Liver (tissue), 9 donors: ENCODE measurements around the gene RADIL. TPM values are rescaled to one million over a fixed set of nuclear protein-coding genes. Genes with fewer than 3 reads are reported as not detected.

ENCODE experiments used
- DNase-seq: peaks from one replicate; pipeline ENCODE4 v3.0.0-alpha.2; 2017; ENCODE audit warnings: low spot score
- H3K27ac ChIP-seq, 2 donors: one replicate each; pipeline ENCODE4 v1.7.0; 2013; ENCODE audit warnings: inconsistent platforms in 2 of 2, low read length in 2 of 2, control low read depth in 1 of 2, low read depth in 1 of 2, mild to moderate bottlenecking in 1 of 2
- H3K27me3 ChIP-seq, 4 donors: one replicate each; pipeline versions ENCODE4 v1.6.1 to v1.7.0; 2013; ENCODE audit warnings: low read length in 3 of 4, inconsistent platforms in 1 of 4, mild to moderate bottlenecking in 1 of 4, moderate library complexity in 1 of 4; ENCODE audit not compliant: control insufficient read depth in 4 of 4, insufficient read depth in 4 of 4
- H3K36me3 ChIP-seq, 4 donors: one replicate each; pipeline versions ENCODE4 v1.6.1 to v1.7.0; 2013; ENCODE audit warnings: low read length in 3 of 4, mild to moderate bottlenecking in 3 of 4, low read depth in 1 of 4, moderate library complexity in 1 of 4; ENCODE audit not compliant: control insufficient read depth in 4 of 4, insufficient read depth in 3 of 4
- H3K4me1 ChIP-seq, 4 donors: one replicate each; pipeline versions ENCODE4 v1.6.1 to v1.7.0; 2013; ENCODE audit warnings: low read length in 3 of 4, mild to moderate bottlenecking in 3 of 4, moderate library complexity in 1 of 4; ENCODE audit not compliant: control insufficient read depth in 4 of 4, insufficient read depth in 4 of 4
- H3K4me3 ChIP-seq, 3 donors: one replicate each; pipeline versions ENCODE4 v1.6.1 to v1.7.0; 2013; ENCODE audit warnings: low read length in 3 of 3, control low read depth in 1 of 3, low read depth in 1 of 3, mild to moderate bottlenecking in 1 of 3
- H3K9ac ChIP-seq, 2 donors: one replicate each; pipeline ENCODE4 v1.7.0; 2013; ENCODE audit warnings: low read length in 2 of 2, mild to moderate bottlenecking in 2 of 2, moderate library complexity in 2 of 2, control low read depth in 1 of 2, low read depth in 1 of 2
- H3K9me3 ChIP-seq, 4 donors: one replicate each; pipeline versions ENCODE4 v1.6.1 to v1.7.0; 2013; ENCODE audit warnings: low read length in 3 of 4; ENCODE audit not compliant: control insufficient read depth in 4 of 4
- ATF3 ChIP-seq: IDR thresholded peaks from 2 replicates; pipeline ENCODE4 v1.6.1; 2016; ENCODE audit warnings: antibody characterized with exemption
- EGR1 ChIP-seq, 2 donors: IDR thresholded peaks; 2 replicates each; pipeline ENCODE4 v1.6.1; 2016 to 2018; ENCODE audit warnings: antibody characterized with exemption in 2 of 2, low read depth in 2 of 2
- FOXA1 ChIP-seq: IDR thresholded peaks from 2 replicates; pipeline ENCODE4 v1.6.1; 2016; ENCODE audit warnings: antibody characterized with exemption
- FOXA2 ChIP-seq: IDR thresholded peaks from 2 replicates; pipeline ENCODE4 v1.6.1; 2016; ENCODE audit warnings: antibody characterized with exemption
- HNF4A ChIP-seq, 2 donors: conservative IDR thresholded peaks; 2 replicates each; pipeline ENCODE4 v1.6.1; 2016; ENCODE audit warnings: antibody characterized with exemption in 2 of 2, mild to moderate bottlenecking in 2 of 2
- HNF4G ChIP-seq: IDR thresholded peaks from 2 replicates; pipeline ENCODE4 v1.6.1; 2016; ENCODE audit warnings: antibody characterized with exemption
- JUND ChIP-seq, 2 donors: IDR thresholded peaks; 2 replicates each; pipeline ENCODE4 v1.6.1; 2016; ENCODE audit warnings: antibody characterized with exemption in 2 of 2
- MAX ChIP-seq: IDR thresholded peaks from 2 replicates; pipeline ENCODE4 v1.6.1; 2016; ENCODE audit warnings: antibody characterized with exemption
- REST ChIP-seq: IDR thresholded peaks from 2 replicates; pipeline ENCODE4 v1.6.1; 2016; ENCODE audit warnings: antibody characterized with exemption, mild to moderate bottlenecking
- RXRA ChIP-seq, 2 donors: IDR thresholded peaks; 2 replicates each; pipeline ENCODE4 v1.6.1; 2017 to 2018; ENCODE audit warnings: antibody characterized with exemption in 2 of 2, mild to moderate bottlenecking in 1 of 2
- SP1 ChIP-seq: IDR thresholded peaks from 2 replicates; pipeline ENCODE4 v1.6.1; 2018; ENCODE audit warnings: antibody characterized with exemption, mild to moderate bottlenecking
- TAF1 ChIP-seq: conservative IDR thresholded peaks from 2 replicates; pipeline ENCODE4 v1.6.1; 2016; ENCODE audit warnings: antibody characterized with exemption, mild to moderate bottlenecking
- YY1 ChIP-seq: IDR thresholded peaks from 2 replicates; pipeline ENCODE4 v1.6.1; 2016; ENCODE audit warnings: antibody characterized with exemption, mild to moderate bottlenecking
- ZBTB33 ChIP-seq: IDR thresholded peaks from 2 replicates; pipeline ENCODE4 v1.6.1; 2016; ENCODE audit warnings: antibody characterized with exemption
- WGBS: extraction: QIAGEN DNeasy Blood & Tissue Kit; methylation state at CpG from one replicate; pipeline ENCODE4 v1.1.7; 2013; 5-methylcytosine and 5-hydroxymethylcytosine counted together
- polyA plus RNA-seq, 2 donors: library from polyadenylated mRNA; stranded (reverse) in 1 of 2; unstranded in 1 of 2; fragments of 200-250 nt in 1 of 2; fragments of >200 nt in 1 of 2; fragmentation: Nextera tagmentation in 1 of 2; extraction: Ambion mirVana in 1 of 2; gene quantifications; one replicate each; pipeline versions ENCODE4 v1.2.1 to v1.2.3, GENCODE V29; 2013 to 2015
- total RNA-seq, 2 donors: library from RNA; depleted of rRNA; stranded (reverse); fragments of >200 nt; gene quantifications; one replicate each; pipeline ENCODE4 v1.2.3, GENCODE V29; 2014
- donor health status: healthy.
- donor health status: healthy.
- donor health status: healthy.
- donor health status: healthy.
- donor health status: healthy.

The RADIL gene
- total and polyA plus RNA-seq, 4 donors, result 0.14 to 0.25 (median 0.21) TPM; not detected in 1

GRCh38 chr7:4818000-4818794 lies 65.3 kb downstream of the RADIL start:
- WGBS, result 91% methylated on average over 32 of the region's 32 CpGs
- no peak overlapping the region for H3K9ac ChIP-seq

GRCh38 chr7:4817178-4817901 lies 66.2 kb downstream of the RADIL start:
- H3K4me1 ChIP-seq, result no peaks in the 10 kb centered on the region
- 90% methylated on average over 38 of the region's 38 CpGs for WGBS
- no peak overlapping the region for H3K4me3 ChIP-seq
- no peaks in the 10 kb centered on the region for H3K27me3 ChIP-seq
- no peaks in the 10 kb centered on the region for H3K9me3 ChIP-seq
- no peak overlapping the region for H3K27ac ChIP-seq
- H3K36me3 ChIP-seq, result no peaks in the 10 kb centered on the region
- no peak for DNase-seq
- no peak overlapping the region for H3K9ac ChIP-seq
- no peak for TF ChIP-seq RXRA (IDR thresholded peaks at IDR 0.05)
- TF ChIP-seq FOXA1, result no peak
- no peak for TF ChIP-seq SP1
- no peak for TF ChIP-seq EGR1 (IDR thresholded peaks at IDR 0.05; ENCODE audit: low read depth in 2 of 2)
- no peak for TF ChIP-seq ATF3
- TF ChIP-seq ZBTB33, result no peak
- TF ChIP-seq MAX, result no peak
- no peak for TF ChIP-seq TAF1
- no peak for TF ChIP-seq YY1
- TF ChIP-seq JUND (IDR thresholded peaks at IDR 0.05), result no peak
- TF ChIP-seq FOXA2, result no peak
- no peak for TF ChIP-seq HNF4G
- TF ChIP-seq HNF4A (conservative IDR thresholded peaks at IDR 0.05), result no peak

More at GRCh38 chr7:4818000-4818794, 65.3 kb downstream of the RADIL start:
- TF ChIP-seq RXRA (IDR thresholded peaks at IDR 0.05), result no peak
- TF ChIP-seq ZBTB33, result no peak
- TF ChIP-seq MAX, result no peak
- no peak for TF ChIP-seq YY1
- no peak for TF ChIP-seq REST
- DNase-seq, result no peak
- H3K4me1 ChIP-seq, result no peaks in the 10 kb centered on the region
- no peak overlapping the region for H3K4me3 ChIP-seq
- no peaks in the 10 kb centered on the region for H3K27me3 ChIP-seq
- H3K36me3 ChIP-seq, result no peaks in the 10 kb centered on the region
- no peak overlapping the region for H3K27ac ChIP-seq
- no peaks in the 10 kb centered on the region for H3K9me3 ChIP-seq
